Dermis microvascular lymphatic vessel endothelial cell (primary cell): ENCODE results near the gene IFI16. TPM values are rescaled to one million over a fixed set of nuclear protein-coding genes. Genes with fewer than 3 reads are reported as not detected.
"Not testable (repeated sequence)": the region's sequence is repeated elsewhere in the genome, so short reads cannot be mapped to it uniquely, and the experiment has no call there.

Source experiments
- DNase-seq, 2 donors: peaks; one replicate each; pipeline versions ENCODE4 v3.0.0 to v3.0.0-alpha.2; 2010; ENCODE audit warnings: low read depth in 2 of 2
- total RNA-seq: library from RNA; depleted of rRNA; stranded (reverse); fragments of >200 nt; gene quantifications from 2 replicates; pipeline ENCODE4 v1.2.1, GENCODE V29; 2014

Gene IFI16
- 35.5 and 42.9 TPM in 2 replicates for total RNA-seq

DNA sequence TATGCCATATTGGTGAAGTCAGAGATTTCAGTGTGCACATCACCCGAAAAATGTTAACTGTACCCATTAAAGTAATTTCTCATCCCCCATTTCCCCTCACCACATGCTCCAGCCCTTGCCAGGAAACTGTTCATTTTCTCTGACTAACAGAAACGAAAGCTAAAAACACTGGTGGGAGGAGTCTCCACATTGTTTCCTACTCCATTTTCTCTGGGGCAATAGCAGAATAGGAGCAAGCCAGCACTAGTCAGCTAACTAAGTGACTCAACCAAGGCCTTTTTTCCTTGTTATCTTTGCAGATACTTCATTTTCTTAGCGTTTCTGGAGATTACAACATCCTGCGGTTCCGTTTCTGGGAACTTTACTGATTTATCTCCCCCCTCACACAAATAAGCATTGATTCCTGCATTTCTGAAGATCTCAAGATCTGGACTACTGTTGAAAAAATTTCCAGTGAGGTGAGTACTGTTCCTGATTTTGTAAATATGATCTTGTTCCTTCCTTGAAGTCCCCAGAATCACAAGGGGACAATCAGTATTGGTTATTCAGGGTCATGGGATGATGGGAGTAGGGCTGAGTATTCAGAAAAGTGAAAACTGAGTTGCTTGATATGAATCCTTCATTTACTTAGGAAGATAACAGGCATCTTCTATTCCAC, at the start of gene IFI16:
TSS of gene IFI16 (plus strand) at position 204 of the 658 bp plus-strand sequence. CDS start 4,774 bp downstream, outside the sequence.
- DNase-seq, result peak; percentile 84 to 93

DNA sequence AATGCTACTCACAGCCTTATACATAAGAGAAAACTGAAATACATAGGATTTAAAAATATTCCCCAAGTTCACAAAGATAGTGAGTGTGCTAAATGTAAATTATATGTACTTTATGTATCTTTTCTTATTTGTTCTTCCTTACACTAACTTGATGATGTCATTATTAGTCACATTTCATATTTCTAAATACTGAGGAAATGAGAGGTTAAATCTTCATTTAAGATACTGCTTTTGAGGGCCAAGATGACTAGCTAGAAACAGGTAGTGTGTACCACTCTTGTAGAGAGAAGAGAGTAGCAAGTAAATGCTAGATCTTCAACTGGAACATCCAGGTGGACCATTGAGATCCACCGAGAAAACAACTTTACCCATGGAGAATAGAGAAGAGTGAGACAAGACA, 48.5 kb upstream of the IFI16 start:
- DNase-seq, result no peak

DNA sequence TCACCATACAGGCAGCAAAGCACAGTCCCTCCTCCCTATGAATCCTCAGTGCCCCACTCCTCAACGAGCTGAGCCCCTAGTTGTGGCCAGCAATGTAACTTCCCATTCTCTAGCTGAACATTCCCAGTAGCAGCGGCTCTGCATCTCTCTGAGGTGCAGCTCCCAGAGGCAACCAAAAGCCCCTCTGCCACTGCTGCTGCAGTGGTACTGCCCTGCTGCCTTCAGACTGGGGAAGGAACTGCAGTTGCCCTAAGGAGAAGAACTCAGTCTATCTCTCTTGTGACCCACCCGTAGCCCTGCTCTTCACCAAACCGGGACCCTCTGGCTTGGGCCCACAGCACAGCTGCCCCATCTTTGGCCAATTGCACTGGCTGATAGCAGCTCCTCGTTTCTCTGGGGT, 46.7 kb upstream of the IFI16 start:
- no peak for DNase-seq

DNA sequence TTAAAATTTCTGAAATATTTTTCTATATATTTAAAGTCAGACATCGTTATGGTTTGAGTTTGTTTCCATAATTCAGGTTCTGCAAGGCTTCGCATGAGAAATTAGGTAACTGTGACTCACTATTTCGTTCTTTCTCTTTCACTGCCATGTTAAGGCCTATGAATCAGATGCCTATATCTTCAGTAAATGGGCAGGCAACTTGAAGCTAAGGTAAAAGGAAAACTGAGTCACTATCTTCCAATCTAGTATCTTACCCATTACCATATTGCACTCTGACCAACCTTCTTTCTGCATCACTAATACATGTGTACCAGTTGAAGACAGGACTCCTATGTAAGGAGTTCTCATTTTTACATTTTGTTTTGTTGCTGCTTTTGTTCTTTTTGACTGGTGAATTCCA, 40.5 kb upstream of the IFI16 start:
- DNase-seq, result no peak

DNA sequence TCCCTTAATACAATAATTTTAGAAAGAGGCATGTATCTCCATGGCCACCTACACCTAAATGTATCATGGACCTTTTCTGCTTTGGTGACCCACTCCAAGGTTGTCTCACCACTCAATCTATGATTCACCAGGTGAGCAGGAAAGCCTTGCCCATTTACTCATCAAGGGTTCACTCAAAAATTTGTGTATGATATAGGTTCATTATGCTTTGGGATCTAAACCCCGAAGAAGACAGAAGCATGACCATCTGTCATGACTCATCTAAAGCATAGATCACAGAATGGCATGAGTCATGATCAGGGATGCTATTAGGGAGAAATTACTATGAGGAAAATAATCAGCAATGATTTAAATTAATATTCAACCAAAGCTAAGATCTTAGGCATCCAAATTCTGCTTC, 39.9 kb upstream of the IFI16 start:
- DNase-seq, result no peak

DNA sequence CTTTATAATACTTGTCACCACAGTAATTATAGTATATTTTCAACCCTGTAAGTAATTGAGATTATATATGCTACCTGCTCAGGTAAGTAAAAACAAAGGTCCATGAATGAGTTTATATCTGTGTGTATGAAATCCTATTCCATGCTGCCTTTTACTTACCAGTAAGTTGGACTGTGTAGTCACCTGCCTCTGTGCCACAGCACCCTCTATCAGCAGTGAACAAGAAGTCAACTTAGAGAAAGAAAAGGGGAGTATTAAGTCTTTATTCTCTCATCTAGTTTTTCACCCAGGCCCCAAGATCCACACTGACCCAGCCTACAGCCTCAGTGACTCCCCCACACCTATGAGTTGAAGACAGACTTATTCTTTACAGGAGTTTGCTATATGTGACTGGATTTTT, 36.9 kb upstream of the IFI16 start:
- peak in 1 of 2 donors; percentile 11 for DNase-seq

DNA sequence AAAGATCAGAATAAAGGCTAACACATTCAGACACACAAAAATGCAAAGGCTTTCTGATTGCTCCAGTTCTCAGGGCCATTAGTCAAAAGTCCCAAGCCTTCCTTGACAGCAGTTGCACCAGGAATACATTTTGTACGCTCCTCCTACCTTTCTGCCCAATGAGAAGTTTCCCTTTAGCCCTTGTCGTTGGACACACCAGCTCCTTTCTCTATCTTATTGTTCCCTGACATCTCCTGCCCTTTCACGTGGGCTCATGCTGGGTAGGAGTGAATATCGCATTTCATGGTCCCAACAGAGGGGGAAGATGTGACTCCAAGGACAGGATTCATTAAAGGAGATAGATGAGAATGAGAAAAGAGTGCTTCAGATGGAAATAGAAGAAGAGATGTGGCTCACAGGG, 33.5 kb upstream of the IFI16 start:
- DNase-seq, result no peak

DNA sequence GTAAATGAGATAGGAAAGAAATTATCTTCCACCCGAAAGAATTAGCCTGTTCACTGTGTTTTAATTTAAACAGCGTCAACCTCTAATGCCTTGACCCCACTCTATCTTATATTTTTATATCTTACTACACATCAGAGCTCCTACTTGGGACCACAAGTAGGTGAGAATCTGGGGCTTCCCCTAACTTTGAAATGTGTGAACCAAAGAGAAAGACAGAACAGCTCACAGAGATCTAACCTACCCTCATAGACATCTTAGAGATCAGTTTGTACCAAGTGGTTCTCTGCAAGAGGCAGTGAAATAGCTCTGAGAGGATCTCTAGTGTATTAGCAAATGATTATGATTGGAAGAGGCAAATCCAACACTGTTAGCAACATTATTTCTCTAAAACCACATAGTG, 31.0 kb upstream of the IFI16 start:
- no peak for DNase-seq

DNA sequence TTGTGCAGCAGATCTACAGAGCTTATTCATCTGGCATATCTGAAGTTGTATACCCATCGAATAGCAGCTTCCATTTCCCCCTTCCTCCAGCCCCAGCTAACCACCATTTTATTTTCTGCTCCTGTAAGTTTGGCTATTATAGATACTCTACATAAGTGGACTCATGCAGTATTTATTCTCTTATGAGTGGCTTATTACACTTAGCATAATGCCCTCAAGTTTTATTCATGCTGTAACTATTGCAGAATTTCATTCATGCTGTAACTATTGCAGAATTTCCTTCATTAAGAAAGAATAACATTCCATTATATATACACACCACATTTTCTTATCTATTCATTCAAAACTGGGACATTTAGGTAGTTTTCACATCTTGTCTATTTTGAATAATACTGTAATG, 30.5 kb upstream of the IFI16 start:
- DNase-seq, result no peak

DNA sequence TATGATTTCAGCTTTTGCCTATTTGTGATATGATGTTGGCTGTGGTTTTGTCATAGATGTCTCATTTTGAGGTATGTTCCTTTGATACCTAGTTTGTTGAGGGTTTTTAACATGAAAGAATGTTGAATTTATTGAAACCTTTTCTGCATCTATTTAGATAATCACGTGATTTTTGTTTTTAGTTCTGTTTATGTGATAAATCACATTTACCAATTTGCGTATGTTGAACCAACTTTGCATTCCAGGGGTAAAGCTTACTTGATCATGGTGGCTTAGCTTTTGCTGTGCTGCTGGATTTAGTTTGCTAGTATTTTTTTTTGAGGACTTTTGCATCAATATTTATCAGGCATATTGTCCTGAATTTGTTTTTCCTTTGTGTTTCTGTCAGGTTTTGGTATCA, 26.5 kb upstream of the IFI16 start:
- no peak for DNase-seq

DNA sequence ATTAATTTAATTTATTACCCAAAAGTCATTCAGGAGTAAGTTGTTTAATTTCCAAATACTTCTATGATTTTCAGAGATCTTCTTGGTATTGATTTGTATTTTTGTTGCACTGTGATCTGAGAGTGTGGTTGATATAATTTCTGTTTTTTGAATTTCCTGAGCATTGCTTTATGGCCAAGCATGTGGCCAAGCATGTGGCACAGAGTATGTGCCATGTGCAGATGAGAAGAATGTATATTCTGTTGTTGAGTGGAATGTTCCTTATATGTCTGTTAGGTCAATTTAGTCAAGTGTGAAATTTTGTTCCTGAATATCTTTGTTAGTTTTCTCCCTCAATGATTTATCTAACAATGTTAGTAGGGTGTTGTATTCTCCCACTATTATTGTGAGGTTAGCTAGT, 25.3 kb upstream of the IFI16 start:
- no peak for DNase-seq

DNA sequence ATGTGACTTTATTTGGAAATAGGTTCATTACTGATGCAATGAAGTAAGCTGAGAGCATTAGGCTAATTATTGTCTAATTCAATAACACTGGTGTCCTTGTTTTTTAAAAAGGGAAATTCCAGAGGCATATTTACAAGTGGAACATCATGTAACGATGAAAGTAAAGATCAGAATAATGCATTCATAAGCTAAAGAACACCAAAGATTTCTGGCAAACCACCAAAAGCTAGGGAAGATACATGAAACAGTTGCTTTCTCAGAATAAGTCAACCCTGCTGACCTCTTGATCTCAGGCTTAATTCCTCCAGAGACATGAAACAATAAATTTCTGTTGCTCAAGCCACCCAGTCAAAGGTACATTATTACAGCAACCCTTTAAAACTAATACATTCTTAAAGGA, 20.3 kb upstream of the IFI16 start:
- DNase-seq, result no peak

DNA sequence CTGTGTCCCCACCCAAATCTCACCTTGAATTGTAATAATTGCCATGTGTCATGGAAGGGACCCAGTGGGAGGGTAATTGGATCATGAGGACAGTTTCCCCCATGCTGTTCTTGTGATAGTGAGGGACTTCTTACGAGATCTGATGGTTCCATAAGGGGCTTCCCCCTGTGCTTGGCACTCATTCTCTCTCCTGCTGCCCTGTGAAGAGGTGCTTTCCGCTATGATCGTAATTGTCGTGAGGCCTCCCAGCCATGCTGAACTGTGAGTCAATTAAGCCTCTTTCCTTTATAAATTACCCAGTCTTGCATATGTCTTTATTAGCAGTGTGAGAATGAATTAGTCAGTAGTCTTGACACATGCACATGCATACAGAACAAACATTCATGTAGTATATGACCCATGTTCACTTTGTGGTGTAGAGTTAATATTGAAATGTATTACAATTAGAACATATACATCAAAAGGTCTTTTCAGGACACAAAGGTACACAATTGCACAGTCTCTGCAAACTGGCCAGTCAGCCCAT, 16.9 kb upstream of the IFI16 start:
- DNase-seq, result no peak

DNA sequence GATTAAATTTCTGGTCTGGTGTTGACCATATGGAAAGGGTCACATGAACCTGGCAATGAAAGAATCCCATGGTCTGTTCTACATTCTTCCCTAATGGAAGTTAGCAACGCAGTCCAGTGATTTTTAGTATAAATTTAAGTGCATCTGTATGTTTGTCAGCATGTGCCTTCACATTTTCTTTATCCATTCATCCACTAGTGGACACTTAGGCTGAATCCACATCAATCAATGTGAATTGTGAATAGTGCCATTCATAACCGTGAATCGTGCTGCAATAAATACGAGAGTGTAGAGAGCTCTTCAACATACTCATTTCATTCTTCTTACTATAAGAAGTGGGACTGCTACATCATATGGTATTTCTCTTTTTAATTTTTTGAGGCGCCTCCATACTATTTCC, 12.7 kb upstream of the IFI16 start:
- no peak for DNase-seq

DNA sequence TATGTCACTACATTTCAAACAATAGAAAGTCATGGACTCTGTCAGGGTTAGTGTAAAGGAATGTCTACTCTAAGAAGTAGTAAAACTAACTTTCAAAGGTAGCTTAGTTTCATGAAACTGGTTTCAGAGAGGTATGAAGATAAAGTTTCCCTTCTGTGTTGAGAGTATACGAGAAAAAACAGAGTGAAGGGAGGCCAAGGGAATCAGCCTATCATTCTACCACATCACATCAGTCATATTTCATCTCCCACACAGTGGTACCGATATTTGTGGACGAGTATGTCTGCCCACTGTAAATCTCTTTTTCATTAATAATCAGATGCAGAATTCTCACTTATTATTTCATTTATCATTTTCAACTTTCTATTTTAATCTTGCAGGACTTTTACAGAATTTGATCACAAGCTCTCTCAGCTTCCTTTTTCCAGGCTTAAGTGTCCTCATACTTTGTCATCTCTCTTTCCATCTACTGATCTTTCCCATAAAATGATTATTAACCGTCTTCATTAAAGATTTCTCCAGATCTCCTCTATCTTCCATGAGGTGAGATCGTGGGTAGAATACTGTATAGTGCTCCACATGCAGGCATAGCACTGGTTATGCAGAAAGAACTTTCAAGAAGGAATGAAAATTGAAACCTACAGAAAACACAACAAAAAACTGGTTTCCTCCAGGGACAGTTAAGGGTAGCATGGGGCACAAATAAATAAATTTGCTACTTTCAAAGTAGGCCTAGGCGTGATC, 11.5 kb upstream of the IFI16 start:
- DNase-seq, result no peak

DNA sequence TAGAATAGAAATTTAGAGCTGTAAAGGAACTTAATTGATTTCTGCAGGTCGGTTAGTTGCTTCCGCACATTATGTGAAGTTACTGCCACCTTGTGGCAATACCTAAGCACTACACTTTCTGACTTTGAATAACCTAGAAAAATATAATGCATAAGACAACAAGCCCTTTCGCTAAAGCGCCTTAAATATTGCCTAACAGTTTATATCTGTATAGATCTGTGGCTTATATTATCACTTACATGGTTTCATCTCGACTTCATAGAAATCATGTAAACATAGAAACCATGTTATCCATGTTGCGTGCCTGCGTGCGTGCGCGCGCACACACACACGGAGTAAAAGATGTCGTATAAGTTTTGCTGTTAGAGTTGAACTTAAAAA, 10.9 kb upstream of the IFI16 start:
- peak; percentile 47 to 61 for DNase-seq

DNA sequence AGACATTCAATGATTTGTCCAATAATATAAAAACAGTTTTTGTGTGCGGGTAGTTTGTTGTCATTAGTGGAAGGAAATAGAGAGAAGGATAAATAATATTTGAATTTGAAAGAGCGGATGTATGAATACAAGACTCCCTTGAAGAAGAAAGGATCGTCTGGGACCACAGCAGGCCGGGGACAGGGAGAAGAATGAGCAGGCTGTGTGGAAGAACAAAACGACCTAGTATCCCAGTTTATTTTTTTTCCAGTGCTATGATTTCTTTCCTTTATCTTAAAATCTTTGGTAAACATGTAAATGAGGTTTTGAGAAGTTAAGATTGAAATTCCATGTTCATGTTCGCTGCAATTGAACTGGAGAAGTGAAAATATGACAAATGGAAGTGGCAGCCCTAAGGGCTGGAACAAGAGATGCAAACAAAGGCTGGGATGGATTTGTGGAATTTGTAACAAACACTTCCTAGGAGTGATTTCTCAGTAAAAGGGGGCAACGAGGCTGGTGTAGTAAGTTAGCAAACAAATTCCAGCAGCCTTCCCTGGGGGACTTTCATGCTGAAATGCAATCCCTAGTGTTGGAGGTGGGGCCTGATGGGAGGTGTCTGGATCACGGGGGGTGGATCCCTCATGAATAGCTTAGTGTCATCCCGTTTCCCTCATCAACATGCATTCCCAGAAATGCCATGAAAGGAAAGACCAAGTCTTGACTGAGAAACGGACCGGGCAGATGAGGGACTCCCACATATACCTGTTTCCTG, 10.2 kb upstream of the IFI16 start:
- peak; percentile 94 to 95 for DNase-seq

DNA sequence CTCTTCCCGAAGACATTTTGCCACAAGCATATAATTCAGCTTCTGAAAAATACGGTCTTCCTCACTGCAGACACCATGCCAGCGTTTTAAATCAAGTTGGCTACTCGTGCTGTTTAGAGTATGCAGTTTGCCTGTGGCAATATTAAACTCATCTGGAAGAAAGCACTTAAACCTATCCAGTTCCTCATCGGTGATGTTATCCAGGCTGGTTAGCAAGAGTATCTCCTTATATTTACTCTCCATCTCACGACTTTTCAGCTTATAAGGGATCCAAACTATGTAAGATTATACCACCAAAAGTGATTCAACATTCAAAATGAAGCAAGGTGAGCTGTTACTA, 9.7 kb upstream of the IFI16 start:
- no peak for DNase-seq

DNA sequence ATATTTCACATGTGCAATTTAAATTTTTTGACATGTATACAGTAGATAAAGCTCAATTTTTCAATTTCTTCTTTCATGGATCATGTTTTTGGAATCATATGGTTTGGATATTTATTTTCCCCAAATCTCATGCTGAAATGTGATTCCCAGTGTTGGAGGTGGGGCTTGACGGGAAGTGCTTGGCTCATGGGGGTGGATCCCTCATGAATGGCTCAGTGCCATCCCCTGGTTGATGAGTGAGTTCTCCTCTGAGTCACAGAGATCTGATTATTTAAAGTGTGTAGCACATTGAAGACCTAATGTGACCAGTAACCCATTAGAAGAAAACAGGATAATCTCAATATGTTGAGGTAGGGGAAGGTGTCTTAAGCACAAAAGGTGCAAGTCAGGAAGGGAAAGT, 9.1 kb upstream of the IFI16 start:
- DNase-seq, result peak; percentile 90 to 95

DNA sequence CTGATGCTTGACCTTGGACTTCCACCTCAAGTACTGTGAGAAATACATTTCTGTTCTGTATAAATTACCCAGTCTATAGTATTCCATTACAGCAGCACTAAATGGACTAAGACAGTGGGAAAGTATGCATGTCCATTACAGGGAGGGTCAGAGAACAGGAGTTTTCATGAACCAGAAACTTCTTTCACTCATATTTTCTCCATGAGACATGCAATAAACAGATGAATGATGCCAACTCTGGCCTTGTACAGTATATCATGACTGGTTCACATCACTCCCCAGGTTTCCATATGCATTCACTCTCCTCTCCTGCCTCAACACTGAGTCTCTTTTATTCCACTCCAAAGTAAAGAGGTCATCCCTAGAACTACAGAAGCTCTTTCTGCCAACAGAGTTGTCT, 4.5 kb upstream of the IFI16 start:
- no peak for DNase-seq

DNA sequence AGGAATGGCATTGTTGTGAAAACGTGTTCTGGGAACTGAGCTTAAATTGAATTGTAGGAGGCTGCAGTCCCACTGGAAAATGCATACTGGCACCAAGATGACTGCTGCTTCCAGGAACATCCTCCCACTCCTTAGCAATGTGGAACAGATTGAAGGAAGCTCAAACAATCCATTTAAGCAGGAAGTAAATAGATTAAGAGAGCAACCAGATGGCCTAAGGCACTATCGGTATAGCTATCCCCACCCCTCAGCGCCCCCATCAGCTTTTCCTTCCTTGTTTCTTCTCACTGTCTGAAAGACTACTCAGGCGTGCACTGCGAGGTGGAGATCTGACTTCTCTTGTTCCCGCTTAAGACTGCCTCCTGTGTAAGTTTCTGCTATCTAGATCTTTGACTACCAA, 4.0 kb upstream of the IFI16 start:
- no peak for DNase-seq

DNA sequence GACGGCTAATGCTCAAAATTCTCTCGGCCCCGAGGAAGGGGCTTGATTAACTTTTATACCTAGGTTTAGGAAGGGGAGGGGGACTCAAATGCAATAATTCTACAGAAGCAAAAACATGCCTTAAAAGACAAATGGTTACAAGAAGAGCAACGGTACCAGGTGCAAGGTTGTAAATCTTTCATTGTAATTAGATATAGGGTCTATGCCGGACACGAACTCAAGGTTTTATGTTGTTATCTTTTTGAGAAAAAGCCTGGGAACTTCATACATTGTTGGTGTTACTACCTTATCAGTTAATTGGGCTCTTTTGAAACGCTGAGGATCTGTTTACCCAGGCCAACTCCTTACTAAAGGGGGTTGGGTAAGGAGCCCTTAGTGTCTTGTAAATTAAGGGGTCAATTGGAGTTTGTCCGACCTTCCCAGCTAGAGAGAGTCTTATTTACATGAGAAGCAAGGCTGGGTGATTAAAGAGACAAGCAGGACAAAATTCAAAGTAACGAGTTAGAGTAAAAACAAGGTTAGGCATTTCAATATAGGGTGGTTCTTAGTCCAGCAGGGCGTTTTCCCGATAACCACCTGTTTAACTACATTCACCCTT, 3.4 kb upstream of the IFI16 start:
- not testable (repeated sequence) for DNase-seq
